Progenitor cell of endocrine pancreas (in vitro differentiated cells): ENCODE data around the gene ADARB2. TPM values are rescaled to one million over a fixed set of nuclear protein-coding genes. Genes with fewer than 3 reads are reported as not detected.
A peak's percentile ranks its signal among the peaks of the same experiment; 100 is the strongest.

ENCODE experiments used
- DNase-seq: peaks from one replicate; pipeline ENCODE4 v3.0.0; 2021; ENCODE audit warnings: low spot score; ENCODE audit not compliant: unreplicated experiment
- H3K27ac Mint-ChIP-seq: 2 replicates; pipeline ENCODE4 v1.8.0; 2021; ENCODE audit warnings: mild to moderate bottlenecking, moderate library complexity, mixed read lengths
- H3K27me3 Mint-ChIP-seq: 2 replicates; pipeline ENCODE4 v1.8.0; 2021; ENCODE audit warnings: mixed read lengths
- H3K36me3 Mint-ChIP-seq: 2 replicates; pipeline ENCODE4 v1.8.0; 2022; ENCODE audit warnings: mixed read lengths; ENCODE audit not compliant: insufficient read depth
- H3K4me1 Mint-ChIP-seq: 2 replicates; pipeline ENCODE4 v1.8.0; 2021; ENCODE audit warnings: low read depth, mixed read lengths
- H3K4me3 Mint-ChIP-seq: 2 replicates; pipeline ENCODE4 v1.8.0; 2021; ENCODE audit warnings: low read depth, mild to moderate bottlenecking, moderate library complexity, mixed read lengths
- H3K9me3 Mint-ChIP-seq: 2 replicates; pipeline ENCODE4 v1.8.0; 2021; ENCODE audit warnings: low read depth, mixed read lengths
- total RNA-seq: library from RNA; stranded (reverse); gene quantifications from 2 replicates; pipeline ENCODE4 v1.2.1, GENCODE V29; 2021
- TF ChIP-seq, protein P1 (sequence below): fragments of 200-600 bp; sonication (generic); IDR thresholded peaks from one replicate; pipeline ENCODE4 v1.5.0; 2021; ENCODE audit warnings: antibody characterized with exemption, mild to moderate bottlenecking; ENCODE audit not compliant: unreplicated experiment

Gene ADARB2
- total RNA-seq, 1 donor from 2014 or later: 1.3 TPM

GRCh38 chr10:1573981-1574380 is 163.3 kb downstream of the ADARB2 start:
- Mint-ChIP-seq H3K27ac (no peak overlapping the region), H3K4me1 (peaks cover 4% of the 10 kb centered on the region), H3K36me3 (no peaks in the 10 kb centered on the region), H3K27me3 (peaks cover 14% of the 10 kb centered on the region), H3K4me3 (no peak overlapping the region), H3K9me3 (no peaks in the 10 kb centered on the region)
- TF ChIP-seq, protein P1, sequence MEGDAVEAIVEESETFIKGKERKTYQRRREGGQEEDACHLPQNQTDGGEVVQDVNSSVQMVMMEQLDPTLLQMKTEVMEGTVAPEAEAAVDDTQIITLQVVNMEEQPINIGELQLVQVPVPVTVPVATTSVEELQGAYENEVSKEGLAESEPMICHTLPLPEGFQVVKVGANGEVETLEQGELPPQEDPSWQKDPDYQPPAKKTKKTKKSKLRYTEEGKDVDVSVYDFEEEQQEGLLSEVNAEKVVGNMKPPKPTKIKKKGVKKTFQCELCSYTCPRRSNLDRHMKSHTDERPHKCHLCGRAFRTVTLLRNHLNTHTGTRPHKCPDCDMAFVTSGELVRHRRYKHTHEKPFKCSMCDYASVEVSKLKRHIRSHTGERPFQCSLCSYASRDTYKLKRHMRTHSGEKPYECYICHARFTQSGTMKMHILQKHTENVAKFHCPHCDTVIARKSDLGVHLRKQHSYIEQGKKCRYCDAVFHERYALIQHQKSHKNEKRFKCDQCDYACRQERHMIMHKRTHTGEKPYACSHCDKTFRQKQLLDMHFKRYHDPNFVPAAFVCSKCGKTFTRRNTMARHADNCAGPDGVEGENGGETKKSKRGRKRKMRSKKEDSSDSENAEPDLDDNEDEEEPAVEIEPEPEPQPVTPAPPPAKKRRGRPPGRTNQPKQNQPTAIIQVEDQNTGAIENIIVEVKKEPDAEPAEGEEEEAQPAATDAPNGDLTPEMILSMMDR: no peak
- DNase-seq: no peak

GRCh38 chr10:1573334-1573969 is 163.9 kb downstream of the ADARB2 start:
- Mint-ChIP-seq H3K9me3 (no peaks in the 10 kb centered on the region), H3K27ac (no peak overlapping the region), H3K36me3 (no peaks in the 10 kb centered on the region), H3K4me1 (peaks cover 4% of the 10 kb centered on the region), H3K4me3 (no peak overlapping the region), H3K27me3 (peaks cover 17% of the 10 kb centered on the region)
- TF ChIP-seq, protein P1: no peak
- DNase-seq: no peak

- no peaks in the 10 kb centered on the region for H3K9me3 Mint-ChIP-seq
- TF ChIP-seq, protein P1: no peak
- H3K4me1 Mint-ChIP-seq: peaks cover 4% of the 10 kb centered on the region
- peaks cover 14% of the 10 kb centered on the region for H3K27me3 Mint-ChIP-seq
- no peaks in the 10 kb centered on the region for H3K36me3 Mint-ChIP-seq
- no peak overlapping the region for H3K4me3 Mint-ChIP-seq
- no peak for DNase-seq
- peak overlapping the region; percentile 21 for H3K27ac Mint-ChIP-seq
These were observed 164.6 kb downstream of the ADARB2 start for GRCh38 chr10:1572519-1573333.

DNA sequence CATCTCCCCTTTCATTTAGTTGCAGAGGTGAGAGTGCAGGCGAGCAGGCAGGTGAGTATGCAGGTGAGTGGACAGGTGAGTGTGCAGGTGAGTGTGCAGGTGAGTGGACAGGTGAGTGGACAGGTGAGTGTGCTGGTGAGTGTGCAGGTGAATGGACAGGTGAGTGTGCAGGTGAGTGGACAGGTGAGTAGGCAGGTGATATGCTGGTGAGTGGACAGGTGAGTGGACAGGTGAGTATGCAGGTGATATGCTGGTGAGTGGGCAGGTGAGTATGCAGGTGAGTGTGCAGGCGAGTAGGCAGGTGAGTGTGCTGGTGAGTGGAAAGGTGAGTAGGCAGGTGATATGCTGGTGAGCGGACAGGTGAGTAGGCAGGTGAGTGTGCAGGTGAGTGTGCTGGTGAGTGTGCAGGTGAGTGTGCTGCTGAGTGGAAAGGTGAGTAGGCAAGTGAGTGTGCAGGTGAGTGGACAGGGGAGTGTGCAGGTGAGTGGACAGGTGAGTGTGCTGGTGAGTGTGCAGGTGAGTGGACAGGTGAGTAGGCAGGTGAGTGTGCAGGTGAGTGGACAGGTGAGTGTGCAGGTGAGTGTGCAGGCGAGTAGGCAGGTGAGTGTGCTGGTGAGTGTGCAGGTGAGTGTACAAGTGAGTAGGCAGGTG is 165.6 kb downstream of the ADARB2 start:
- peaks cover 13% of the 10 kb centered on the region for H3K27me3 Mint-ChIP-seq
- no peaks in the 10 kb centered on the region for H3K36me3 Mint-ChIP-seq
- H3K27ac Mint-ChIP-seq: no peak overlapping the region
- peaks cover 4% of the 10 kb centered on the region for H3K4me1 Mint-ChIP-seq
- TF ChIP-seq, protein P1: no peak
- H3K4me3 Mint-ChIP-seq: no peak overlapping the region
- no peak for DNase-seq
- no peaks in the 10 kb centered on the region for H3K9me3 Mint-ChIP-seq

DNA sequence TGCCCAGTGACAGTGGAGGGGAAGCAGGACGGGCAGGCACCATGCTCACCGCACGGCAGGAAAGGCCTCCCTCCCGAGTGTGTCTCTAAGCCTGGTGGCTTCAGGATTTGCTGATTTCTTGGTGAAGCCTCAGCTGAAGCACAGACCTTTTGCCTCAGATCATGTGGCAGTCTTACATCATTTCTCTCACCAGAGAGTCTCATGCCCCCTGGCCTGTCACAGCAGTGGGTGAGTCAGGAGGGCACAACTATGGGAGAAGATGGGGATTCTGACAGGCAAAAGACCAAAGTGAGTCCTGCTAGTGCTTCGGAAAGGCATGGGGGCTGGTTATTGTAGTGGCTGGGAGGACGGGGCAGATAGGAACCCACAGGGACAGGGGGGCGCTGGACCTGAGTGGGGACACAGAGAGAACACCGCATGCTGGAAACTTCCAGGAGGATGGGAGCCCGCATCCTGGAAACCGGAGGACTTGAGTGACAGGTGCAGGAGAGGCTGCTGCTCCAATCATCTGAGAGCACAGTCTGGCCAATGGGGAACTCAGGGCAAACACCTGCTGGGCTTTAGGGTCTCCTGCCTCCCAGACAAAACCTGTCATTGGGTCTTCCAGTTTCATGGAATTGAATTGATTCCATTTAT is 166.8 kb downstream of the ADARB2 start:
- peaks cover 14% of the 10 kb centered on the region for H3K27me3 Mint-ChIP-seq

More for the DNA sequence above, 166.8 kb downstream of the ADARB2 start:
- no peak for DNase-seq
- H3K4me1 Mint-ChIP-seq: peaks cover 4% of the 10 kb centered on the region
- no peak overlapping the region for H3K27ac Mint-ChIP-seq
- H3K36me3 Mint-ChIP-seq: no peaks in the 10 kb centered on the region
- no peaks in the 10 kb centered on the region for H3K9me3 Mint-ChIP-seq
- H3K4me3 Mint-ChIP-seq: no peak overlapping the region
- TF ChIP-seq, protein P1: no peak
